H1 (cell line): ENCODE measurements around the gene UBC. TPM values are rescaled to one million over a fixed set of nuclear protein-coding genes. Genes with fewer than 3 reads are reported as not detected.

ENCODE experiments used
- CHD2 ChIP-seq: IDR thresholded peaks from 2 replicates; pipeline ENCODE4 v1.6.1; 2012; ENCODE audit warnings: low read length, improper control_type of control experiment
- GABPA ChIP-seq: IDR thresholded peaks from 2 replicates; pipeline ENCODE4 v1.6.1; 2011; ENCODE audit warnings: mild to moderate bottlenecking, low read length, moderate library complexity, borderline replicate concordance; ENCODE audit not compliant: insufficient read depth
- JUND ChIP-seq: IDR thresholded peaks from 2 replicates; pipeline ENCODE4 v1.6.1; 2011; ENCODE audit warnings: mild to moderate bottlenecking, improper control_type of control experiment, low read length
- NANOG ChIP-seq: IDR thresholded peaks from 2 replicates; pipeline ENCODE4 v1.6.1; 2011; ENCODE audit warnings: low read length, low read depth, mild to moderate bottlenecking, inconsistent platforms; ENCODE audit not compliant: insufficient read depth, poor library complexity, severe bottlenecking
- POU5F1 ChIP-seq: IDR thresholded peaks from 2 replicates; pipeline ENCODE4 v1.6.1; 2011; ENCODE audit warnings: low read depth, mild to moderate bottlenecking, low read length, moderate library complexity
- RXRA ChIP-seq: IDR thresholded peaks from 2 replicates; pipeline ENCODE4 v1.6.1; 2011; ENCODE audit warnings: low read depth, mild to moderate bottlenecking, low read length, moderate library complexity; ENCODE audit not compliant: insufficient read depth
- polyA plus RNA-seq, 7 experiments: library from polyadenylated mRNA; depleted of rRNA in 3 of 7; stranded (reverse) in 5 of 7; unstranded in 2 of 7; fragments of >200 nt in 5 of 7; fragments of 200-250 nt in 2 of 7; gene quantifications; 1 replicate in 5 of 7; 2 replicates in 1 of 7; 4 replicates in 1 of 7; pipeline versions ENCODE4 v1.2.1 to v1.2.3, GENCODE V29; 2011 to 2013; ENCODE audit warnings: missing spikeins in 2 of 7, mixed read lengths in 2 of 7
- total RNA-seq: library from RNA; stranded (reverse); fragmentation: NEBNext Ultra II Directional; extraction: Animal tissue kit (Norgen Biotek cat#: 25700); gene quantifications from 2 replicates; pipeline ENCODE4 v1.2.1, GENCODE V29; 2021

UBC gene
- total and polyA plus RNA-seq, 2 of the 8 experiments (the other 6 are each of a cell fraction or from before 2014, with no cell fraction given), result 559 to 749 TPM

GRCh38 chr12:124961055-124961454 lies 46.6 kb upstream of the UBC start (continued):
- TF ChIP-seq GABPA (no peak), CHD2 (no peak), POU5F1 (no peak), NANOG (no peak), RXRA (no peak), JUND (no peak)
